Heart right ventricle (tissue), 16 donors: ENCODE data around the gene SMARCAD1. TPM values are rescaled to one million over a fixed set of nuclear protein-coding genes. Genes with fewer than 3 reads are reported as not detected.

Source experiments
- ATAC-seq, 8 donors: fragments of 200-7000 bp; cut with Tn5 transposase; one replicate each; pipeline ENCODE4 v1.9.1; 2020; ENCODE audit warnings: mild to moderate bottlenecking in 8 of 8, moderate library complexity in 8 of 8, moderate number of reproducible peaks in 1 of 8
- DNase-seq, 2 donors: peaks; one replicate each; pipeline ENCODE4 v3.0.0-alpha.2; 2020
- H3K27ac ChIP-seq, 10 donors: fragments of 200-600 bp; sonication (generic) in 2 of 10; one replicate each; pipeline versions ENCODE4 v1.5.0 to v1.8.0; 2020 to 2022; ENCODE audit warnings: mild to moderate bottlenecking in 3 of 10
- H3K27me3 ChIP-seq, 7 donors: fragments of 200-600 bp; one replicate each; pipeline ENCODE4 v1.8.0; 2021 to 2022; ENCODE audit warnings: mild to moderate bottlenecking in 2 of 7
- H3K36me3 ChIP-seq, 9 donors: fragments of 200-600 bp; sonication (generic) in 1 of 9; one replicate each; pipeline versions ENCODE4 v1.5.0 to v1.8.0; 2020 to 2022; ENCODE audit warnings: mild to moderate bottlenecking in 2 of 9
- H3K4me1 ChIP-seq, 9 donors: fragments of 200-600 bp; sonication (generic) in 1 of 9; one replicate each; pipeline versions ENCODE4 v1.5.0 to v1.8.0; 2020 to 2022; ENCODE audit warnings: mild to moderate bottlenecking in 4 of 9
- H3K4me3 ChIP-seq, 10 donors: fragments of 200-600 bp; sonication (generic) in 2 of 10; one replicate each; pipeline versions ENCODE4 v1.5.0 to v1.8.0; 2020 to 2022; ENCODE audit warnings: mild to moderate bottlenecking in 7 of 10, moderate library complexity in 2 of 10
- H3K9me3 ChIP-seq, 11 donors: fragments of 200-600 bp in 10 of 11; sonication (generic) in 2 of 11; one replicate each; pipeline versions ENCODE4 v1.5.0 to v1.8.0; 2013 to 2022; ENCODE audit warnings: mild to moderate bottlenecking in 2 of 11, control low read depth in 1 of 11, moderate library complexity in 1 of 11
- WGBS, 2 donors: extraction: QIAGEN DNeasy Blood & Tissue Kit; methylation state at CpG; one replicate each; pipeline ENCODE4 v1.1.7; 2013; ENCODE audit warnings: inconsistent platforms in 1 of 2; 5-methylcytosine and 5-hydroxymethylcytosine counted together
- intact Hi-C, 10 donors: fragments of 100-400 bp; cut with DNase I; formaldehyde crosslinking; loops; one replicate each; pipeline versions ENCODE4 v1.11.1 to v1.14.2; 2022
- polyA plus RNA-seq, 2 donors: library from polyadenylated mRNA; stranded (reverse); fragments of 200-250 nt; gene quantifications; one replicate each; pipeline ENCODE4 v1.2.3, GENCODE V29; 2013
- total RNA-seq, 10 donors: library from RNA; stranded (reverse); fragmentation: NEBNext Ultra II Directional in 3 of 10; extraction: Animal tissue kit (Norgen Biotek cat#: 25700) in 3 of 10; gene quantifications; one replicate each; pipeline versions ENCODE4 v1.2.1 to v1.2.4, GENCODE V29; 2021 to 2023
- TF ChIP-seq, protein P1 (sequence below), 9 donors: fragments of 200-600 bp; sonication (generic) in 2 of 9; IDR thresholded peaks; one replicate each; pipeline versions ENCODE4 v1.5.0 to v1.8.0; 2021 to 2022; ENCODE audit warnings: antibody characterized with exemption in 9 of 9, mild to moderate bottlenecking in 5 of 9, moderate library complexity in 1 of 9
- donor health status: Arrhythmogenic right ventricular cardiomyopathy.
- donor health status: ischemic (EF 13 %, LVEDD 7.1; RV severe dilation, severe dysfunction).
- donor health status: healthy with polysubstance abuse.
- donor health status: DM: no; HTN: yes; CAD: no.
- donor health status: DM: no; HTN: no; CAD: no.
- donor health status: ischemic (EF 25% LVEDD 6.9; RV normal size, moderate dysfunction).
- donor health status: ischemic (EF 25% LVEDD 5.7; RV mildly dilated, moderate dysfunction).
- donor health status: healthy.
- donor health status: DM: yes; HTN: yes; CAD: no.
- donor health status: Ischemic cardiomyopathy.
- donor health status: ischemic (EF 35%, LVEDD 5.7; RV mildly dilated, moderate dysfunction).
- donor health status: nonischemic (EF 11% LVEDD 7.7; RV severe dilation, severe dysfunction).
- donor health status: DM: yes; HTN: yes; CAD: no.
- donor health status: PGD.
- donor health status: ischemic (EF 29% LVEDD 5.4; RV normal size, mild dysfunction).
- donor health status: nonischemic (EF 23%, LVEDD 6.1; RV moderate dilation, normal function).

SMARCAD1 gene
- total and polyA plus RNA-seq, 12 donors: 4.5 to 15.1 (median 10.8) TPM

DNA sequence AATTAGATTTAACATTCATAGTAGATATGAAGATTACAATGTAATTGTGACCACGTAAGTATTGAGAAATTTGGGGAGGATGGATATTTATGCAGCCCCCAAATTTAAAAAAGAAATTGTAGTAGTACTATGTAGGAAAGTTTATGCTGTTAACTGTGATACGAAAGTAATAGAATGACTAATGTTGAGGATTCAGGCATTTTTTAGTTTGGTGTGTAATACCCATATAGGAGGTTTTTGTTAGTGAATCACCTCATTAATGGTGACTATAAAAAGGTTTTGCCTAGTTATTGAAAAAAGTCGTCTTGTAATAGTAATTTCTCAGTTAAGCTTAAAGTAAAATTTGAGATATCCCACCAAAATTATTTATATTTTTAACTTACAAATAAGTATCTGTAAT, 67.2 kb downstream of the SMARCAD1 start:
- TF ChIP-seq, protein P1, sequence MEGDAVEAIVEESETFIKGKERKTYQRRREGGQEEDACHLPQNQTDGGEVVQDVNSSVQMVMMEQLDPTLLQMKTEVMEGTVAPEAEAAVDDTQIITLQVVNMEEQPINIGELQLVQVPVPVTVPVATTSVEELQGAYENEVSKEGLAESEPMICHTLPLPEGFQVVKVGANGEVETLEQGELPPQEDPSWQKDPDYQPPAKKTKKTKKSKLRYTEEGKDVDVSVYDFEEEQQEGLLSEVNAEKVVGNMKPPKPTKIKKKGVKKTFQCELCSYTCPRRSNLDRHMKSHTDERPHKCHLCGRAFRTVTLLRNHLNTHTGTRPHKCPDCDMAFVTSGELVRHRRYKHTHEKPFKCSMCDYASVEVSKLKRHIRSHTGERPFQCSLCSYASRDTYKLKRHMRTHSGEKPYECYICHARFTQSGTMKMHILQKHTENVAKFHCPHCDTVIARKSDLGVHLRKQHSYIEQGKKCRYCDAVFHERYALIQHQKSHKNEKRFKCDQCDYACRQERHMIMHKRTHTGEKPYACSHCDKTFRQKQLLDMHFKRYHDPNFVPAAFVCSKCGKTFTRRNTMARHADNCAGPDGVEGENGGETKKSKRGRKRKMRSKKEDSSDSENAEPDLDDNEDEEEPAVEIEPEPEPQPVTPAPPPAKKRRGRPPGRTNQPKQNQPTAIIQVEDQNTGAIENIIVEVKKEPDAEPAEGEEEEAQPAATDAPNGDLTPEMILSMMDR (IDR thresholded peaks at IDR 0.05): no peak
- intact Hi-C loops: no loop called here
- no peaks in the 10 kb centered on the region for H3K4me1 ChIP-seq
- no peaks in the 10 kb centered on the region for H3K27me3 ChIP-seq
- no peak overlapping the region for H3K4me3 ChIP-seq
- DNase-seq (no peak), ATAC-seq (no peak)
- H3K36me3 ChIP-seq: peaks cover 0 to 100% (median 41%) of the 10 kb centered on the region in 9 donors
- no peaks in the 10 kb centered on the region for H3K9me3 ChIP-seq
- 98 to 99% methylated on average over 3 of the region's 3 CpGs for WGBS, 2 donors
- no peak overlapping the region for H3K27ac ChIP-seq

DNA sequence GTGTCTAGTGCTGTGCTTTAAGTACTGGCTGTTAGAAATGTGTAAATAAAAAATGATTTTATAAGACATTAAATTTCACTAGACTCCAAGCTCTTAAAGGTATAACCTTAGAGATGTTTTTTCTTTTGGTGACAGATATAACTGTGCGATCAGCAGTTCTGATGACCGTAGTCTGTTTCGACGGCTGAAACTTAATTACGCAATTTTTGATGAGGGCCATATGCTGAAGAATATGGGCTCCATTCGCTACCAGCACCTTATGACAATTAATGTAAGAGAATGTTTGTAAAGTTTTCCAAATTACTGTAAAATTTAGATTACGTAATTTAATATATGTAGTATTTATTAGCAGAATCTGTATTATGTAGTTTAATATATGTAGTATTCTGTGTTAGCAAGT, 68.5 kb downstream of the SMARCAD1 start:
- no peaks in the 10 kb centered on the region for H3K4me1 ChIP-seq
- no peaks in the 10 kb centered on the region for H3K27me3 ChIP-seq
- H3K36me3 ChIP-seq: peaks cover 0 to 100% (median 52%) of the 10 kb centered on the region in 9 donors
- DNase-seq (no peak), ATAC-seq (no peak)
- intact Hi-C loops: no loop called here
- no peak overlapping the region for H3K27ac ChIP-seq
- 97% methylated on average over 7 of the region's 7 CpGs for WGBS, 2 donors
- H3K9me3 ChIP-seq: no peaks in the 10 kb centered on the region
- no peak overlapping the region for H3K4me3 ChIP-seq
- TF ChIP-seq, protein P1 (IDR thresholded peaks at IDR 0.05): no peak

DNA sequence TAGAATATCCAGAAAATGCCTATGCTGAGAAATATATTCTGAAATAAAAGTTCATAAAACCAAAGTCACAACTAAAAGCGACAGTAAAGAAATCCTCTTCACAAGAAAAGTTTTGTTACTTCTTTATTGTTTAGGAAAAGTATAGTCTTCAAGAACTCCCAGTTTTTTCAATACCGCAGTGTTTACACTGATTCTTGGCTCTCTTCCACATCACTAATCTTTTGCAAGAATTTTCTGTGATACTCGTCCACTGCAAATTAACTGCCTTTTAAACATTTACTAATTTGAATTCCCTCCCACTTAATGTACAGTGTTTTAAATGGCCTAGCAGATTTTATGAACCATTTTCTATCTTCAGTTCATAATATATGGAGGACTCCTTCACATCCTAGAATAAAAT, 69.9 kb downstream of the SMARCAD1 start:
- Histone ChIP-seq H3K4me3 (no peak overlapping the region), H3K27ac (no peak overlapping the region), H3K4me1 (no peaks in the 10 kb centered on the region), H3K36me3 (peaks cover 0 to 99% (median 62%) of the 10 kb centered on the region in 9 donors), H3K27me3 (no peaks in the 10 kb centered on the region), H3K9me3 (no peaks in the 10 kb centered on the region)
- intact Hi-C loops: no loop called here
- ATAC-seq (no peak), DNase-seq (no peak)
- WGBS, 2 donors: 75 to 80% methylated on average over 3 of the region's 3 CpGs
- TF ChIP-seq, protein P1 (IDR thresholded peaks at IDR 0.05): no peak

DNA sequence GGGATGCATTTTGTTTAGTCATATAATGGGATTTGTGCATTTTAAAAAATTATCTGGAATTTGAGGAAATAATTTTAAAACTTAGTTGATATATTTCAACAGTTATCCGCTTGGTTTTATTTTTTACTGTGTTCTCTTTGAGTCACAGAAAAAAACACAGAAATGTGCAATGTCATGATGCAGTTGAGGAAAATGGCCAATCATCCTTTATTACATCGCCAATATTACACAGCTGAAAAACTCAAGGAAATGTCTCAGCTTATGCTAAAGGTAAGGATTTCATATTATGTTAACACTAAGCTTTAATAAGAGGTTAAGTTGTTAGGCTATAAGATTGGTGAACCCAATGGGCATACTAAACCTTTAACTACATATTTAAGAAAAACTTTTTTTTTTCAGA, 71.1 kb downstream of the SMARCAD1 start:
- no peak for ATAC-seq
- no peak overlapping the region for H3K4me3 ChIP-seq
- H3K36me3 ChIP-seq: peaks cover 0 to 99% (median 68%) of the 10 kb centered on the region in 9 donors
- H3K4me1 ChIP-seq: no peaks in the 10 kb centered on the region
- H3K27ac ChIP-seq: no peak overlapping the region
- H3K27me3 ChIP-seq: no peaks in the 10 kb centered on the region
- WGBS, 2 donors: 96 to 98% methylated on average over 2 of the region's 2 CpGs
- intact Hi-C loops: no loop called here
- DNase-seq: no peak
- no peaks in the 10 kb centered on the region for H3K9me3 ChIP-seq
- TF ChIP-seq, protein P1 (IDR thresholded peaks at IDR 0.05): no peak
